Liver (tissue), 3 donors: ENCODE measurements around the gene CDO1.

Source experiments
- GABPA ChIP-seq, 2 donors: IDR thresholded peaks in 1 of 2; conservative IDR thresholded peaks in 1 of 2; 2 replicates each; pipeline ENCODE4 v1.6.1; 2016; ENCODE audit warnings: antibody characterized with exemption in 2 of 2, mild to moderate bottlenecking in 1 of 2, moderate library complexity in 1 of 2
- JUND ChIP-seq, 2 donors: IDR thresholded peaks; 2 replicates each; pipeline ENCODE4 v1.6.1; 2016; ENCODE audit warnings: antibody characterized with exemption in 2 of 2
- RAD21 ChIP-seq, 2 donors: IDR thresholded peaks; 2 replicates each; pipeline ENCODE4 v1.6.1; 2016; ENCODE audit warnings: antibody characterized with exemption in 2 of 2, mild to moderate bottlenecking in 2 of 2
- SP1 ChIP-seq: IDR thresholded peaks from 2 replicates; pipeline ENCODE4 v1.6.1; 2018; ENCODE audit warnings: antibody characterized with exemption, mild to moderate bottlenecking
- TAF1 ChIP-seq: conservative IDR thresholded peaks from 2 replicates; pipeline ENCODE4 v1.6.1; 2016; ENCODE audit warnings: antibody characterized with exemption, mild to moderate bottlenecking
- YY1 ChIP-seq: IDR thresholded peaks from 2 replicates; pipeline ENCODE4 v1.6.1; 2016; ENCODE audit warnings: antibody characterized with exemption, mild to moderate bottlenecking
- TF ChIP-seq, protein P1 (sequence below): fragments of 150-350 bp; IDR thresholded peaks from 2 replicates; pipeline ENCODE4 v1.5.1; 2017; ENCODE audit warnings: improper control_type of control experiment, low read depth, low read length; ENCODE audit not compliant: missing input control
- TF ChIP-seq, protein P2 (sequence below): IDR thresholded peaks from 2 replicates; pipeline ENCODE4 v1.6.1; 2016; ENCODE audit warnings: antibody characterized with exemption
- donor health status: healthy.
- donor health status: healthy.

DNA sequence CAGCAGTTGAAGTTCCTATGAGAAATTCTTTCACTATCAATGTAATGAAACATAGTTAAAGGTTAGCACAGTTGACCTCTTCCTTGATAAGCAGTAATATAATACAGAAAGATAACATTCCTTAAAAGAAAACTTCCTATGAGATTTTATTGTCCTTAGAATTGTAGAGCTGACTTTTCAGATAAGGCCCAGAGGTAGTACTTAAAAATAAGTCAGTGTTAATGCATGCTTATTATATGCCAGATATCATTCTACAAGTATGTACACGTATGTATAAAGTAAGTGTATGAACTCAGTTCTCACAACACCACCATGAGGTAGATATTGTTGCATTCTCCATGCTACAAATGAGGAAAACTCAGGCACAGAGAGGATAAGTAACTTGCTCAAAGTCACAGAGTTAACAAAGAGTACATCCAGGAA is 40.6 kb upstream of the CDO1 start:
- TF ChIP-seq, protein P1, sequence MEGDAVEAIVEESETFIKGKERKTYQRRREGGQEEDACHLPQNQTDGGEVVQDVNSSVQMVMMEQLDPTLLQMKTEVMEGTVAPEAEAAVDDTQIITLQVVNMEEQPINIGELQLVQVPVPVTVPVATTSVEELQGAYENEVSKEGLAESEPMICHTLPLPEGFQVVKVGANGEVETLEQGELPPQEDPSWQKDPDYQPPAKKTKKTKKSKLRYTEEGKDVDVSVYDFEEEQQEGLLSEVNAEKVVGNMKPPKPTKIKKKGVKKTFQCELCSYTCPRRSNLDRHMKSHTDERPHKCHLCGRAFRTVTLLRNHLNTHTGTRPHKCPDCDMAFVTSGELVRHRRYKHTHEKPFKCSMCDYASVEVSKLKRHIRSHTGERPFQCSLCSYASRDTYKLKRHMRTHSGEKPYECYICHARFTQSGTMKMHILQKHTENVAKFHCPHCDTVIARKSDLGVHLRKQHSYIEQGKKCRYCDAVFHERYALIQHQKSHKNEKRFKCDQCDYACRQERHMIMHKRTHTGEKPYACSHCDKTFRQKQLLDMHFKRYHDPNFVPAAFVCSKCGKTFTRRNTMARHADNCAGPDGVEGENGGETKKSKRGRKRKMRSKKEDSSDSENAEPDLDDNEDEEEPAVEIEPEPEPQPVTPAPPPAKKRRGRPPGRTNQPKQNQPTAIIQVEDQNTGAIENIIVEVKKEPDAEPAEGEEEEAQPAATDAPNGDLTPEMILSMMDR = no peak
- TF ChIP-seq YY1 = no peak
- no peak for TF ChIP-seq JUND (IDR thresholded peaks at IDR 0.05)
- no peak for TF ChIP-seq RAD21 (IDR thresholded peaks at IDR 0.05)
- TF ChIP-seq, protein P2, sequence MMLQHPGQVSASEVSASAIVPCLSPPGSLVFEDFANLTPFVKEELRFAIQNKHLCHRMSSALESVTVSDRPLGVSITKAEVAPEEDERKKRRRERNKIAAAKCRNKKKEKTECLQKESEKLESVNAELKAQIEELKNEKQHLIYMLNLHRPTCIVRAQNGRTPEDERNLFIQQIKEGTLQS = no peak
- TF ChIP-seq TAF1 = no peak
- no peak for TF ChIP-seq SP1
- TF ChIP-seq GABPA (IDR thresholded peaks at IDR 0.05 in 1 of 2, conservative IDR thresholded peaks at IDR 0.05 in 1 of 2) = no peak
